ENCODE results near the gene AKR1C2.
"Not testable (repeated sequence)": the region's sequence is repeated elsewhere in the genome, so short reads cannot be mapped to it uniquely, and the experiment has no call there.

- TF ChIP-seq CTCF (IDR thresholded peaks at IDR 0.05; ENCODE audit: low read length); EZH2 (optimal IDR thresholded peaks at IDR 0.05; ENCODE audit: low read depth, low read length): not testable (repeated sequence)
Measured at GRCh38 chr10:4988000-4988641, 15.5 kb downstream of the AKR1C2 start.

All from MM.1S (cell line).